TTC549 (cell line): ENCODE results near the gene SLC8A1.

Experiments used
- FAIRE-seq: peaks from 2 replicates; lab custom pipeline; 2012; peaks lifted over from hg19 to GRCh38; lab: Jason Lieb, UNC

The SLC8A1 gene

GRCh38 chr2:40270372-40270771 lies 181.5 kb downstream of the SLC8A1 start:
- FAIRE-seq, result no peak

- FAIRE-seq, result no peak
Observed at GRCh38 chr2:40268566-40268965, 183.3 kb downstream of the SLC8A1 start.

GRCh38 chr2:40266201-40266600 lies 185.7 kb downstream of the SLC8A1 start:
- no peak for FAIRE-seq

- FAIRE-seq, result no peak
Observed at GRCh38 chr2:40265602-40266001, 186.3 kb downstream of the SLC8A1 start.

GRCh38 chr2:40261042-40261441 lies 190.8 kb downstream of the SLC8A1 start:
- FAIRE-seq, result no peak

- FAIRE-seq, result no peak
Observed at GRCh38 chr2:40260437-40260836, 191.5 kb downstream of the SLC8A1 start.

- FAIRE-seq, result no peak
Observed at GRCh38 chr2:40259900-40260299, 192.0 kb downstream of the SLC8A1 start.

GRCh38 chr2:40258135-40258457 lies 193.8 kb downstream of the SLC8A1 start:
- no peak for FAIRE-seq

- no peak for FAIRE-seq
Observed at GRCh38 chr2:40257340-40258134, 194.4 kb downstream of the SLC8A1 start.

GRCh38 chr2:40256649-40257048 lies 195.2 kb downstream of the SLC8A1 start:
- FAIRE-seq, result no peak

GRCh38 chr2:40256008-40256407 lies 195.9 kb downstream of the SLC8A1 start:
- no peak for FAIRE-seq

GRCh38 chr2:40255103-40255502 lies 196.8 kb downstream of the SLC8A1 start:
- no peak for FAIRE-seq

- FAIRE-seq, result no peak
Observed at GRCh38 chr2:40254611-40255010, 197.3 kb downstream of the SLC8A1 start.

GRCh38 chr2:40251137-40251536 lies 200.8 kb downstream of the SLC8A1 start:
- no peak for FAIRE-seq

GRCh38 chr2:40249577-40249976 lies 202.3 kb downstream of the SLC8A1 start:
- no peak for FAIRE-seq

- FAIRE-seq, result no peak
Observed at GRCh38 chr2:40248294-40248693, 203.6 kb downstream of the SLC8A1 start.

- peak; percentile 82 for FAIRE-seq
Observed at GRCh38 chr2:40244675-40245074, 207.2 kb downstream of the SLC8A1 start.

GRCh38 chr2:40244251-40244650 lies 207.6 kb downstream of the SLC8A1 start:
- FAIRE-seq, result no peak

- FAIRE-seq, result no peak
Observed at GRCh38 chr2:40243581-40244187, 208.2 kb downstream of the SLC8A1 start.

GRCh38 chr2:40242315-40242714 lies 209.6 kb downstream of the SLC8A1 start:
- no peak for FAIRE-seq

GRCh38 chr2:40240070-40240469 lies 211.8 kb downstream of the SLC8A1 start:
- FAIRE-seq, result no peak

- FAIRE-seq, result peak; percentile 81
Observed at GRCh38 chr2:40230707-40231432, 221.0 kb downstream of the SLC8A1 start.

GRCh38 chr2:40230186-40230585 lies 221.7 kb downstream of the SLC8A1 start:
- FAIRE-seq, result no peak
